Osteocyte (in vitro differentiated cells): ENCODE data around the gene CCSER1. TPM values are rescaled to one million over a fixed set of nuclear protein-coding genes. Genes with fewer than 3 reads are reported as not detected.

Experiments
- DNase-seq: peaks from one replicate; pipeline ENCODE4 v3.0.0; 2021; ENCODE audit warnings: mixed read lengths; ENCODE audit not compliant: unreplicated experiment; ENCODE audit errors: extremely low spot score
- H3K27ac Mint-ChIP-seq: one replicate; pipeline ENCODE4 v1.8.0; 2021; ENCODE audit warnings: mild to moderate bottlenecking, mixed read lengths; ENCODE audit not compliant: unreplicated experiment
- H3K27me3 Mint-ChIP-seq: one replicate; pipeline ENCODE4 v1.8.0; 2021; ENCODE audit warnings: mixed read lengths; ENCODE audit not compliant: unreplicated experiment
- H3K36me3 Mint-ChIP-seq: one replicate; pipeline ENCODE4 v1.8.0; 2021; ENCODE audit warnings: mixed read lengths; ENCODE audit not compliant: unreplicated experiment
- H3K4me1 Mint-ChIP-seq: one replicate; pipeline ENCODE4 v1.8.0; 2021; ENCODE audit warnings: mixed read lengths; ENCODE audit not compliant: unreplicated experiment
- H3K4me3 Mint-ChIP-seq: one replicate; pipeline ENCODE4 v1.8.0; 2021; ENCODE audit warnings: mild to moderate bottlenecking, moderate library complexity, mixed read lengths; ENCODE audit not compliant: unreplicated experiment
- H3K9me3 Mint-ChIP-seq: one replicate; pipeline ENCODE4 v1.8.0; 2021; ENCODE audit warnings: mixed read lengths; ENCODE audit not compliant: unreplicated experiment
- CTCF ChIP-seq: fragments of 200-600 bp; sonication (generic); IDR thresholded peaks from 2 replicates; pipeline ENCODE4 v1.5.0; 2021; ENCODE audit warnings: antibody characterized with exemption, mild to moderate bottlenecking, moderate library complexity
- total RNA-seq: library from RNA; stranded (reverse); gene quantifications from 2 replicates; pipeline ENCODE4 v1.2.1, GENCODE V29; 2021

The CCSER1 gene
- total RNA-seq, 1 donor from 2014 or later = not detected

- Mint-ChIP-seq H3K27ac (no peak overlapping the region), H3K4me1 (peaks cover 11% of the 10 kb centered on the region), H3K9me3 (no peaks in the 10 kb centered on the region), H3K27me3 (no peaks in the 10 kb centered on the region), H3K4me3 (no peak overlapping the region), H3K36me3 (no peaks in the 10 kb centered on the region)
- DNase-seq = no peak
- no peak for TF ChIP-seq CTCF
Observed at GRCh38 chr4:90545380-90545779, 418.2 kb downstream of the CCSER1 start.

- no peak overlapping the region for H3K27ac Mint-ChIP-seq
- H3K9me3 Mint-ChIP-seq = no peaks in the 10 kb centered on the region
- no peak for DNase-seq
- TF ChIP-seq CTCF = no peak
- H3K36me3 Mint-ChIP-seq = no peaks in the 10 kb centered on the region
- peaks cover 11% of the 10 kb centered on the region for H3K4me1 Mint-ChIP-seq
- no peak overlapping the region for H3K4me3 Mint-ChIP-seq
- H3K27me3 Mint-ChIP-seq = no peaks in the 10 kb centered on the region
Observed at GRCh38 chr4:90546114-90546513, 418.9 kb downstream of the CCSER1 start.

GRCh38 chr4:90570615-90571014 is 443.4 kb downstream of the CCSER1 start:
- Mint-ChIP-seq H3K4me1 (no peaks in the 10 kb centered on the region), H3K36me3 (no peaks in the 10 kb centered on the region), H3K27me3 (no peaks in the 10 kb centered on the region), H3K9me3 (no peaks in the 10 kb centered on the region), H3K27ac (no peak overlapping the region), H3K4me3 (no peak overlapping the region)
- no peak for DNase-seq
- TF ChIP-seq CTCF = no peak

GRCh38 chr4:90572996-90573395 is 445.8 kb downstream of the CCSER1 start:
- no peak overlapping the region for H3K4me3 Mint-ChIP-seq
- no peaks in the 10 kb centered on the region for H3K9me3 Mint-ChIP-seq
- H3K27me3 Mint-ChIP-seq = no peaks in the 10 kb centered on the region
- no peaks in the 10 kb centered on the region for H3K4me1 Mint-ChIP-seq
- H3K36me3 Mint-ChIP-seq = no peaks in the 10 kb centered on the region
- H3K27ac Mint-ChIP-seq = no peak overlapping the region
- no peak for TF ChIP-seq CTCF
- no peak for DNase-seq

- no peaks in the 10 kb centered on the region for H3K27me3 Mint-ChIP-seq
- no peaks in the 10 kb centered on the region for H3K36me3 Mint-ChIP-seq
- H3K4me1 Mint-ChIP-seq = no peaks in the 10 kb centered on the region
- TF ChIP-seq CTCF = no peak
- no peak overlapping the region for H3K4me3 Mint-ChIP-seq
- H3K9me3 Mint-ChIP-seq = no peaks in the 10 kb centered on the region
- no peak for DNase-seq
- H3K27ac Mint-ChIP-seq = no peak overlapping the region
Observed at GRCh38 chr4:90575371-90575770, 448.2 kb downstream of the CCSER1 start.
